Liver (tissue), 3 donors: Measurements from ENCODE around the gene CSAG2.
"Not testable (repeated sequence)": the region's sequence is repeated elsewhere in the genome, so short reads cannot be mapped to it uniquely, and the experiment has no call there.

ENCODE experiments used
- CTCF ChIP-seq: fragments of 150-350 bp; IDR thresholded peaks from 2 replicates; pipeline ENCODE4 v1.5.1; 2017; ENCODE audit warnings: improper control_type of control experiment, low read depth, low read length; ENCODE audit not compliant: missing input control
- RAD21 ChIP-seq, 2 donors: IDR thresholded peaks; 2 replicates each; pipeline ENCODE4 v1.6.1; 2016; ENCODE audit warnings: antibody characterized with exemption in 2 of 2, mild to moderate bottlenecking in 2 of 2
- SP1 ChIP-seq: IDR thresholded peaks from 2 replicates; pipeline ENCODE4 v1.6.1; 2018; ENCODE audit warnings: antibody characterized with exemption, mild to moderate bottlenecking
- TF ChIP-seq, protein P1 (sequence below): IDR thresholded peaks from 2 replicates; pipeline ENCODE4 v1.6.1; 2016; ENCODE audit warnings: antibody characterized with exemption, mild to moderate bottlenecking
- donor health status: healthy.
- donor health status: healthy.

GRCh38 chrX:152713815-152714787 lies 5.0 kb upstream of the CSAG2 start, which contains the start of gene MAGEA2B:
- TF ChIP-seq RAD21 (IDR thresholded peaks at IDR 0.05); SP1; CTCF: not testable (repeated sequence)
- TF ChIP-seq, protein P1, sequence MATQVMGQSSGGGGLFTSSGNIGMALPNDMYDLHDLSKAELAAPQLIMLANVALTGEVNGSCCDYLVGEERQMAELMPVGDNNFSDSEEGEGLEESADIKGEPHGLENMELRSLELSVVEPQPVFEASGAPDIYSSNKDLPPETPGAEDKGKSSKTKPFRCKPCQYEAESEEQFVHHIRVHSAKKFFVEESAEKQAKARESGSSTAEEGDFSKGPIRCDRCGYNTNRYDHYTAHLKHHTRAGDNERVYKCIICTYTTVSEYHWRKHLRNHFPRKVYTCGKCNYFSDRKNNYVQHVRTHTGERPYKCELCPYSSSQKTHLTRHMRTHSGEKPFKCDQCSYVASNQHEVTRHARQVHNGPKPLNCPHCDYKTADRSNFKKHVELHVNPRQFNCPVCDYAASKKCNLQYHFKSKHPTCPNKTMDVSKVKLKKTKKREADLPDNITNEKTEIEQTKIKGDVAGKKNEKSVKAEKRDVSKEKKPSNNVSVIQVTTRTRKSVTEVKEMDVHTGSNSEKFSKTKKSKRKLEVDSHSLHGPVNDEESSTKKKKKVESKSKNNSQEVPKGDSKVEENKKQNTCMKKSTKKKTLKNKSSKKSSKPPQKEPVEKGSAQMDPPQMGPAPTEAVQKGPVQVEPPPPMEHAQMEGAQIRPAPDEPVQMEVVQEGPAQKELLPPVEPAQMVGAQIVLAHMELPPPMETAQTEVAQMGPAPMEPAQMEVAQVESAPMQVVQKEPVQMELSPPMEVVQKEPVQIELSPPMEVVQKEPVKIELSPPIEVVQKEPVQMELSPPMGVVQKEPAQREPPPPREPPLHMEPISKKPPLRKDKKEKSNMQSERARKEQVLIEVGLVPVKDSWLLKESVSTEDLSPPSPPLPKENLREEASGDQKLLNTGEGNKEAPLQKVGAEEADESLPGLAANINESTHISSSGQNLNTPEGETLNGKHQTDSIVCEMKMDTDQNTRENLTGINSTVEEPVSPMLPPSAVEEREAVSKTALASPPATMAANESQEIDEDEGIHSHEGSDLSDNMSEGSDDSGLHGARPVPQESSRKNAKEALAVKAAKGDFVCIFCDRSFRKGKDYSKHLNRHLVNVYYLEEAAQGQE = not testable (repeated sequence)
